ENCODE measurements around the gene MX2. TPM values are rescaled to one million over a fixed set of nuclear protein-coding genes. Genes with fewer than 3 reads are reported as not detected.

The MX2 gene
- total and polyA plus RNA-seq, 2 experiments from 2014 or later: 5.4 to 9.2 TPM

DNA sequence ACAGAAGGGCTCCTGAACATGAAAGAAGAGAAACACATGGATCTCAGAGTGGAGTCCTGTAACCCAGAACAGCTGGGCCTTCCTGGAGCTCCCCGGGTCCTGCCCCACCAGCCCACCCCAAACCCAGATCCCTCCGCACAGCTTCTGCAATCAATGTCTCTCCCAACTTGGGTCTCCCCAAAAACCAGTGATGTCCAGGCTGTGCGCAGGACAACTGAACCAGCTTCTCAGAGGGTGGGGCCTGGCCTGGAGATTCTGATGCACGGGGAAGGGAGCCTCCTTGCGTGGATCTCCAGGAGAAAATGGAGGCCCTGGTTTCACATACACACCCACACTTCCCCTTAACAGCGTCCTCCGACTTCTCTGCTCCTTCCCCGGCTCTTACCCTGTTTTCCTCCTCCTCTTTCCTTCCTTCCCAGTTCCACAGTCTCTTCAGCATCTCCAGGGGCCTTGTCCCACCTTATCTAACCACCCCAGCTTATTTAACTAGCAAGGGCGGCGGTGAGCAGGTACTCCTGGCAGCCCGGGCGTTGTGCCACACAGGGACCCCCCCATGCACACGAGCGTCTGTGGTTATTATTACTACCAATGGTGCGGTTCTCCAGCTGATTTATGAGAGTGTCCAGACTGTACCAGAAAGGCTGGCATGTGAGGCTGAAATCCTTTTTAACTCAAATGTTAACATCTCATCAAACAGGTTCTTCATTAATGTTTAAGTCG lies 11.2 kb upstream of the MX2 start:
- no peaks in the 10 kb centered on the region for H3F3A ChIP-seq (replicated peaks; ENCODE audit: low read depth)
- H3K4me1 Mint-ChIP-seq: no peaks in the 10 kb centered on the region
- DNase-seq (ENCODE audit: low spot score) (no peak), ATAC-seq (no peak)
- no peak overlapping the region for H3K4me2 ChIP-seq
- no peaks in the 10 kb centered on the region for H3K9me2 ChIP-seq (ENCODE audit: insufficient read depth)
- no peaks in the 10 kb centered on the region for H3K27me3 ChIP-seq (ENCODE audit: insufficient read depth)
- H3K36me3 ChIP-seq (ENCODE audit: insufficient read depth): no peaks in the 10 kb centered on the region
- no peaks in the 10 kb centered on the region for H3K9me3 Mint-ChIP-seq
- no peak overlapping the region for H3K27ac ChIP-seq (ENCODE audit: low read depth)
- no peaks in the 10 kb centered on the region for H3K4me1 ChIP-seq (ENCODE audit: insufficient read depth)
- no peaks in the 10 kb centered on the region for H3K79me2 ChIP-seq (replicated peaks; ENCODE audit: insufficient read depth)
- H3K4me3 ChIP-seq: no peak overlapping the region
- no peak overlapping the region for H3K4me3 Mint-ChIP-seq
- TF ChIP-seq JUNB (IDR thresholded peaks at IDR 0.05; ENCODE audit: unreplicated experiment) (no peak), ZNF331 (CRISPR knock-in tag; IDR thresholded peaks at IDR 0.05; ENCODE audit: low read depth) (no peak), EZH2phosphoT487 (IDR thresholded peaks at IDR 0.05; ENCODE audit: unreplicated experiment) (no peak), POLR2AphosphoS5 (IDR thresholded peaks at IDR 0.05; ENCODE audit: low read depth) (no peak), STAT1 (IDR thresholded peaks at IDR 0.05; ENCODE audit: unreplicated experiment) (no peak), EZH2 (IDR thresholded peaks at IDR 0.05; ENCODE audit: low read depth, unreplicated experiment) (no peak), NANOG (IDR thresholded peaks at IDR 0.05; ENCODE audit: borderline replicate concordance) (no peak), ZNF114 (CRISPR knock-in tag; IDR thresholded peaks at IDR 0.05) (no peak), CREB1 (CRISPR knock-in tag; IDR thresholded peaks at IDR 0.05; ENCODE audit: low read depth) (no peak)
- TF ChIP-seq, protein P1, sequence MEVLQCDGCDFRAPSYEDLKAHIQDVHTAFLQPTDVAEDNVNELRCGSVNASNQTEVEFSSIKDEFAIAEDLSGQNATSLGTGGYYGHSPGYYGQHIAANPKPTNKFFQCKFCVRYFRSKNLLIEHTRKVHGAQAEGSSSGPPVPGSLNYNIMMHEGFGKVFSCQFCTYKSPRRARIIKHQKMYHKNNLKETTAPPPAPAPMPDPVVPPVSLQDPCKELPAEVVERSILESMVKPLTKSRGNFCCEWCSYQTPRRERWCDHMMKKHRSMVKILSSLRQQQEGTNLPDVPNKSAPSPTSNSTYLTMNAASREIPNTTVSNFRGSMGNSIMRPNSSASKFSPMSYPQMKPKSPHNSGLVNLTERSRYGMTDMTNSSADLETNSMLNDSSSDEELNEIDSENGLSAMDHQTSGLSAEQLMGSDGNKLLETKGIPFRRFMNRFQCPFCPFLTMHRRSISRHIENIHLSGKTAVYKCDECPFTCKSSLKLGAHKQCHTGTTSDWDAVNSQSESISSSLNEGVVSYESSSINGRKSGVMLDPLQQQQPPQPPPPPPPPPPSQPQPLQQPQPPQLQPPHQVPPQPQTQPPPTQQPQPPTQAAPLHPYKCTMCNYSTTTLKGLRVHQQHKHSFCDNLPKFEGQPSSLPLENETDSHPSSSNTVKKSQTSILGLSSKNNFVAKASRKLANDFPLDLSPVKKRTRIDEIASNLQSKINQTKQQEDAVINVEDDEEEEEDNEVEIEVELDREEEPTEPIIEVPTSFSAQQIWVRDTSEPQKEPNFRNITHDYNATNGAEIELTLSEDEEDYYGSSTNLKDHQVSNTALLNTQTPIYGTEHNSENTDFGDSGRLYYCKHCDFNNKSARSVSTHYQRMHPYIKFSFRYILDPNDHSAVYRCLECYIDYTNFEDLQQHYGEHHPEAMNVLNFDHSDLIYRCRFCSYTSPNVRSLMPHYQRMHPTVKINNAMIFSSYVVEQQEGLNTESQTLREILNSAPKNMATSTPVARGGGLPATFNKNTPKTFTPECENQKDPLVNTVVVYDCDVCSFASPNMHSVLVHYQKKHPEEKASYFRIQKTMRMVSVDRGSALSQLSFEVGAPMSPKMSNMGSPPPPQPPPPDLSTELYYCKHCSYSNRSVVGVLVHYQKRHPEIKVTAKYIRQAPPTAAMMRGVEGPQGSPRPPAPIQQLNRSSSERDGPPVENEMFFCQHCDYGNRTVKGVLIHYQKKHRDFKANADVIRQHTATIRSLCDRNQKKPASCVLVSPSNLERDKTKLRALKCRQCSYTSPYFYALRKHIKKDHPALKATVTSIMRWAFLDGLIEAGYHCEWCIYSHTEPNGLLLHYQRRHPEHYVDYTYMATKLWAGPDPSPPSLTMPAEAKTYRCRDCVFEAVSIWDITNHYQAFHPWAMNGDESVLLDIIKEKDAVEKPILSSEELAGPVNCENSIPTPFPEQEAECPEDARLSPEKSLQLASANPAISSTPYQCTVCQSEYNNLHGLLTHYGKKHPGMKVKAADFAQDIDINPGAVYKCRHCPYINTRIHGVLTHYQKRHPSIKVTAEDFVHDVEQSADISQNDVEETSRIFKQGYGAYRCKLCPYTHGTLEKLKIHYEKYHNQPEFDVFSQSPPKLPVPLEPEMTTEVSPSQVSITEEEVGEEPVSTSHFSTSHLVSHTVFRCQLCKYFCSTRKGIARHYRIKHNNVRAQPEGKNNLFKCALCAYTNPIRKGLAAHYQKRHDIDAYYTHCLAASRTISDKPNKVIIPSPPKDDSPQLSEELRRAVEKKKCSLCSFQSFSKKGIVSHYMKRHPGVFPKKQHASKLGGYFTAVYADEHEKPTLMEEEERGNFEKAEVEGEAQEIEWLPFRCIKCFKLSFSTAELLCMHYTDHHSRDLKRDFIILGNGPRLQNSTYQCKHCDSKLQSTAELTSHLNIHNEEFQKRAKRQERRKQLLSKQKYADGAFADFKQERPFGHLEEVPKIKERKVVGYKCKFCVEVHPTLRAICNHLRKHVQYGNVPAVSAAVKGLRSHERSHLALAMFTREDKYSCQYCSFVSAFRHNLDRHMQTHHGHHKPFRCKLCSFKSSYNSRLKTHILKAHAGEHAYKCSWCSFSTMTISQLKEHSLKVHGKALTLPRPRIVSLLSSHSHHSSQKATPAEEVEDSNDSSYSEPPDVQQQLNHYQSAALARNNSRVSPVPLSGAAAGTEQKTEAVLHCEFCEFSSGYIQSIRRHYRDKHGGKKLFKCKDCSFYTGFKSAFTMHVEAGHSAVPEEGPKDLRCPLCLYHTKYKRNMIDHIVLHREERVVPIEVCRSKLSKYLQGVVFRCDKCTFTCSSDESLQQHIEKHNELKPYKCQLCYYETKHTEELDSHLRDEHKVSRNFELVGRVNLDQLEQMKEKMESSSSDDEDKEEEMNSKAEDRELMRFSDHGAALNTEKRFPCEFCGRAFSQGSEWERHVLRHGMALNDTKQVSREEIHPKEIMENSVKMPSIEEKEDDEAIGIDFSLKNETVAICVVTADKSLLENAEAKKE (CRISPR knock-in tag; IDR thresholded peaks at IDR 0.05): no peak
- TF ChIP-seq, protein P2, sequence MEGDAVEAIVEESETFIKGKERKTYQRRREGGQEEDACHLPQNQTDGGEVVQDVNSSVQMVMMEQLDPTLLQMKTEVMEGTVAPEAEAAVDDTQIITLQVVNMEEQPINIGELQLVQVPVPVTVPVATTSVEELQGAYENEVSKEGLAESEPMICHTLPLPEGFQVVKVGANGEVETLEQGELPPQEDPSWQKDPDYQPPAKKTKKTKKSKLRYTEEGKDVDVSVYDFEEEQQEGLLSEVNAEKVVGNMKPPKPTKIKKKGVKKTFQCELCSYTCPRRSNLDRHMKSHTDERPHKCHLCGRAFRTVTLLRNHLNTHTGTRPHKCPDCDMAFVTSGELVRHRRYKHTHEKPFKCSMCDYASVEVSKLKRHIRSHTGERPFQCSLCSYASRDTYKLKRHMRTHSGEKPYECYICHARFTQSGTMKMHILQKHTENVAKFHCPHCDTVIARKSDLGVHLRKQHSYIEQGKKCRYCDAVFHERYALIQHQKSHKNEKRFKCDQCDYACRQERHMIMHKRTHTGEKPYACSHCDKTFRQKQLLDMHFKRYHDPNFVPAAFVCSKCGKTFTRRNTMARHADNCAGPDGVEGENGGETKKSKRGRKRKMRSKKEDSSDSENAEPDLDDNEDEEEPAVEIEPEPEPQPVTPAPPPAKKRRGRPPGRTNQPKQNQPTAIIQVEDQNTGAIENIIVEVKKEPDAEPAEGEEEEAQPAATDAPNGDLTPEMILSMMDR (conservative IDR thresholded peaks at IDR 0.05; ENCODE audit: low read depth in 2 of 2): no peak
- TF ChIP-seq, protein P3, sequence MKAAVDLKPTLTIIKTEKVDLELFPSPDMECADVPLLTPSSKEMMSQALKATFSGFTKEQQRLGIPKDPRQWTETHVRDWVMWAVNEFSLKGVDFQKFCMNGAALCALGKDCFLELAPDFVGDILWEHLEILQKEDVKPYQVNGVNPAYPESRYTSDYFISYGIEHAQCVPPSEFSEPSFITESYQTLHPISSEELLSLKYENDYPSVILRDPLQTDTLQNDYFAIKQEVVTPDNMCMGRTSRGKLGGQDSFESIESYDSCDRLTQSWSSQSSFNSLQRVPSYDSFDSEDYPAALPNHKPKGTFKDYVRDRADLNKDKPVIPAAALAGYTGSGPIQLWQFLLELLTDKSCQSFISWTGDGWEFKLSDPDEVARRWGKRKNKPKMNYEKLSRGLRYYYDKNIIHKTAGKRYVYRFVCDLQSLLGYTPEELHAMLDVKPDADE (IDR thresholded peaks at IDR 0.05): no peak
- TF ChIP-seq, protein P4, sequence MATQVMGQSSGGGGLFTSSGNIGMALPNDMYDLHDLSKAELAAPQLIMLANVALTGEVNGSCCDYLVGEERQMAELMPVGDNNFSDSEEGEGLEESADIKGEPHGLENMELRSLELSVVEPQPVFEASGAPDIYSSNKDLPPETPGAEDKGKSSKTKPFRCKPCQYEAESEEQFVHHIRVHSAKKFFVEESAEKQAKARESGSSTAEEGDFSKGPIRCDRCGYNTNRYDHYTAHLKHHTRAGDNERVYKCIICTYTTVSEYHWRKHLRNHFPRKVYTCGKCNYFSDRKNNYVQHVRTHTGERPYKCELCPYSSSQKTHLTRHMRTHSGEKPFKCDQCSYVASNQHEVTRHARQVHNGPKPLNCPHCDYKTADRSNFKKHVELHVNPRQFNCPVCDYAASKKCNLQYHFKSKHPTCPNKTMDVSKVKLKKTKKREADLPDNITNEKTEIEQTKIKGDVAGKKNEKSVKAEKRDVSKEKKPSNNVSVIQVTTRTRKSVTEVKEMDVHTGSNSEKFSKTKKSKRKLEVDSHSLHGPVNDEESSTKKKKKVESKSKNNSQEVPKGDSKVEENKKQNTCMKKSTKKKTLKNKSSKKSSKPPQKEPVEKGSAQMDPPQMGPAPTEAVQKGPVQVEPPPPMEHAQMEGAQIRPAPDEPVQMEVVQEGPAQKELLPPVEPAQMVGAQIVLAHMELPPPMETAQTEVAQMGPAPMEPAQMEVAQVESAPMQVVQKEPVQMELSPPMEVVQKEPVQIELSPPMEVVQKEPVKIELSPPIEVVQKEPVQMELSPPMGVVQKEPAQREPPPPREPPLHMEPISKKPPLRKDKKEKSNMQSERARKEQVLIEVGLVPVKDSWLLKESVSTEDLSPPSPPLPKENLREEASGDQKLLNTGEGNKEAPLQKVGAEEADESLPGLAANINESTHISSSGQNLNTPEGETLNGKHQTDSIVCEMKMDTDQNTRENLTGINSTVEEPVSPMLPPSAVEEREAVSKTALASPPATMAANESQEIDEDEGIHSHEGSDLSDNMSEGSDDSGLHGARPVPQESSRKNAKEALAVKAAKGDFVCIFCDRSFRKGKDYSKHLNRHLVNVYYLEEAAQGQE (IDR thresholded peaks at IDR 0.05; ENCODE audit: unreplicated experiment): no peak
- H2AFZ ChIP-seq: no peak overlapping the region
- peaks cover 4% of the 10 kb centered on the region for H3K27me3 Mint-ChIP-seq (ENCODE audit: insufficient read depth, low read depth, poor library complexity)
- no peaks in the 10 kb centered on the region for H3K36me3 Mint-ChIP-seq (ENCODE audit: low read depth)
- no peaks in the 10 kb centered on the region; the same call in 1 of the 2 replicates for H4K20me1 ChIP-seq (replicated peaks; ENCODE audit: insufficient read depth)
- H3K27ac Mint-ChIP-seq: no peak overlapping the region
